PC-9 (cell line): ENCODE data around the gene PLSCR2. TPM values are rescaled to one million over a fixed set of nuclear protein-coding genes. Genes with fewer than 3 reads are reported as not detected.

ENCODE experiments used
- BruUV-seq: library from RNA; stranded (reverse); fragments of 400-500 nt; replicated peaks from 2 replicates; lab custom pipeline; 2021; lab: Mats Ljungman, UMichigan
- CTCF ChIA-PET: fragments of 300-600 bp; sonication (Branson Sonifier 250); formaldehyde crosslinking; loops from one replicate; lab custom pipeline; 2022; ENCODE audit warnings: antibody characterized with exemption; lab: Charles Lee
- POLR2A ChIA-PET: fragments of 300-600 bp; sonication (Branson Sonifier 250); formaldehyde crosslinking; loops from one replicate; lab custom pipeline; 2022; ENCODE audit warnings: antibody characterized with exemption; ENCODE audit not compliant: unreplicated experiment; lab: Charles Lee
- DNase-seq, 2 experiments: peaks; one replicate each; pipeline versions ENCODE4 v3.0.0 to v3.0.0-alpha.2; 2015 to 2022; ENCODE audit warnings: mixed read lengths in 1 of 2
- H2AFZ ChIP-seq: fragments of 200-600 bp; sonication (generic); 2 replicates; pipeline ENCODE4 v1.8.1; 2017; ENCODE audit warnings: antibody characterized with exemption
- H3F3A ChIP-seq: fragments of 200-600 bp; sonication (generic); 2 replicates; pipeline ENCODE4 v1.8.1; 2017; ENCODE audit warnings: antibody characterized with exemption, mild to moderate bottlenecking, low read depth; ENCODE audit not compliant: insufficient read depth
- H3K27ac ChIP-seq: fragments of 200-600 bp; sonication (generic); 2 replicates; pipeline ENCODE4 v1.6.1; 2016; ENCODE audit warnings: mixed run types
- H3K27me3 ChIP-seq: fragments of 200-600 bp; sonication (generic); 2 replicates; pipeline ENCODE4 v1.6.1; 2016; ENCODE audit warnings: low read depth, mixed run types; ENCODE audit not compliant: insufficient read depth
- H3K36me3 ChIP-seq: fragments of 200-600 bp; sonication (generic); 2 replicates; pipeline ENCODE4 v1.6.1; 2016; ENCODE audit warnings: low read depth, mixed run types
- H3K4me1 ChIP-seq: fragments of 200-600 bp; sonication (generic); replicated peaks from 2 replicates; pipeline ENCODE4 v1.6.1; 2016; ENCODE audit warnings: mixed run types; ENCODE audit not compliant: insufficient read depth
- H3K4me2 ChIP-seq: fragments of 200-600 bp; sonication (generic); 2 replicates; pipeline ENCODE4 v1.6.1; 2017; ENCODE audit warnings: mixed run types
- H3K4me3 ChIP-seq: fragments of 200-600 bp; sonication (generic); 2 replicates; pipeline ENCODE4 v1.6.1; 2016; ENCODE audit warnings: mixed run types
- H3K79me2 ChIP-seq: fragments of 200-600 bp; sonication (generic); 2 replicates; pipeline ENCODE4 v1.6.1; 2017; ENCODE audit warnings: low read depth, mixed run types
- H3K9me2 ChIP-seq: fragments of 200-600 bp; sonication (generic); 2 replicates; pipeline ENCODE4 v1.8.1; 2017; ENCODE audit warnings: mild to moderate bottlenecking; ENCODE audit not compliant: insufficient read depth
- H3K9me3 ChIP-seq: fragments of 200-600 bp; sonication (generic); 2 replicates; pipeline ENCODE4 v1.8.1; 2016; ENCODE audit warnings: low read depth; ENCODE audit not compliant: insufficient read depth
- H4K20me1 ChIP-seq: fragments of 200-600 bp; sonication (generic); 2 replicates; pipeline ENCODE4 v1.8.1; 2017; ENCODE audit not compliant: insufficient read depth
- EZH2 ChIP-seq: fragments of 200-600 bp; sonication (generic); IDR thresholded peaks from 2 replicates; pipeline ENCODE4 v1.8.0; 2017; ENCODE audit warnings: antibody characterized with exemption, low read depth
- intact Hi-C: fragments of 100-400 bp; cut with micrococcal nuclease; formaldehyde crosslinking; loops from one replicate; pipeline ENCODE4 v1.10.0; 2022; ENCODE audit not compliant: unreplicated experiment
- total RNA-seq: library from RNA; stranded (reverse); gene quantifications from 2 replicates; pipeline ENCODE4 v1.2.3, GENCODE V29; 2021
- TF ChIP-seq, protein P1 (sequence below): fragments of 200-600 bp; sonication (generic); conservative IDR thresholded peaks from 2 replicates; pipeline ENCODE4 v1.6.1; 2017; ENCODE audit warnings: mixed run types, antibody characterized with exemption, mild to moderate bottlenecking, moderate library complexity

Gene PLSCR2
- total RNA-seq, 1 experiment from 2014 or later: not detected

- TF ChIP-seq, protein P1, sequence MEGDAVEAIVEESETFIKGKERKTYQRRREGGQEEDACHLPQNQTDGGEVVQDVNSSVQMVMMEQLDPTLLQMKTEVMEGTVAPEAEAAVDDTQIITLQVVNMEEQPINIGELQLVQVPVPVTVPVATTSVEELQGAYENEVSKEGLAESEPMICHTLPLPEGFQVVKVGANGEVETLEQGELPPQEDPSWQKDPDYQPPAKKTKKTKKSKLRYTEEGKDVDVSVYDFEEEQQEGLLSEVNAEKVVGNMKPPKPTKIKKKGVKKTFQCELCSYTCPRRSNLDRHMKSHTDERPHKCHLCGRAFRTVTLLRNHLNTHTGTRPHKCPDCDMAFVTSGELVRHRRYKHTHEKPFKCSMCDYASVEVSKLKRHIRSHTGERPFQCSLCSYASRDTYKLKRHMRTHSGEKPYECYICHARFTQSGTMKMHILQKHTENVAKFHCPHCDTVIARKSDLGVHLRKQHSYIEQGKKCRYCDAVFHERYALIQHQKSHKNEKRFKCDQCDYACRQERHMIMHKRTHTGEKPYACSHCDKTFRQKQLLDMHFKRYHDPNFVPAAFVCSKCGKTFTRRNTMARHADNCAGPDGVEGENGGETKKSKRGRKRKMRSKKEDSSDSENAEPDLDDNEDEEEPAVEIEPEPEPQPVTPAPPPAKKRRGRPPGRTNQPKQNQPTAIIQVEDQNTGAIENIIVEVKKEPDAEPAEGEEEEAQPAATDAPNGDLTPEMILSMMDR: no peak
- no peak for TF ChIP-seq EZH2
- no peaks in the 10 kb centered on the region for H3K4me1 ChIP-seq
- CTCF ChIA-PET: no interaction called here
- no peaks in the 10 kb centered on the region for H4K20me1 ChIP-seq
- DNase-seq: no peak
- H3F3A ChIP-seq: no peaks in the 10 kb centered on the region
- H2AFZ ChIP-seq: no peak overlapping the region
- no peak overlapping the region for H3K27ac ChIP-seq
- no peak overlapping the region for H3K4me3 ChIP-seq
- POLR2A ChIA-PET: no interaction called here
- no peaks in the 10 kb centered on the region for H3K36me3 ChIP-seq
- no peak overlapping the region for H3K4me2 ChIP-seq
- intact Hi-C loops: no loop called here
- H3K9me2 ChIP-seq: peaks cover 8% of the 10 kb centered on the region
- no peaks in the 10 kb centered on the region for H3K79me2 ChIP-seq
- no TSS peak for BruUV-seq
- H3K9me3 ChIP-seq: no peaks in the 10 kb centered on the region
- no peaks in the 10 kb centered on the region for H3K27me3 ChIP-seq
Measured at GRCh38 chr3:146425341-146425740, 44.0 kb downstream of the PLSCR2 start.

DNA sequence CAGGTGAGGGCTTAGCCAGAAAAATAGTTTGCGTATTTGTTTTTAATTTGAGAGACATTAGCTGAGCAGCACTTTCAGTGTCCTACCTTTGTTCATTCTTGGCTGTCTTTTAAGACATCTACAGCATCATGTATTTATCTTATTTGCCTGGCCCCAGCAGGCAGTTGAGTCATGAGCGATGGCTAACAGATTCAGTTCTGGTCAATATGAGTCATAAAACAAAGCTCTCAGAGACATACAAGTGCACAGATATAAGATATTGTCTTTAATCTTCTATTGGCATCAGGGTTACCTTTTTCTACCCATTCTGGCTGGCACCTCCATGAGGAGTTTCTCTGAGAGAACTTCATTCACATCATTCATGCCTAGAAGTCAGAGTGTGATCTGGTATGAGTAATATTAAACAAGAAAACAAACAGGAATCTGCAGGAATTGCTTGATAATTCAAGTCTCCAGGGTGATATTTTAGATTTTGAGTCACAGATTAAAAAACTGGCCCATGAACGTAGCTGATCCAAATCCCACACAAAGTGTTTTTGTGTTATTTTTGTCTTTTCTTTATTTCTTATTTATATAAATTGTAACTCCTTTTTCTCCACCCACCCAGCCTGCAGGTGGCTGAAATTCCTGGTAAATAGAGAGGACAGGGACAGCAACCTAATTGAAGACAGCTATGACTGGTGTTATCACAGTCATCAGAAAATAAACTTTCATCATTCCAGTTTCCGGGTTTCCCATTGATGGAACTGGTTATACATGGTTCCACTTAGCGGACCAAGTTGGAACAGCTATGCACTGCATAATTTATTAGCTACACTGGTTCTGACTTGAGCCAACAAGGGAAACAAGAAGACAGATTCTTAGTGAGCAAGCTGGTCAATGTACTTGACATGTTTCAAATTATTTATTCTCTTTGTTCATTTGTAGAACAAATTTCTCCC is 47.3 kb downstream of the PLSCR2 start:
- ChIA-PET CTCF (no interaction called here), POLR2A (no interaction called here)
- H3K27ac ChIP-seq: no peak overlapping the region
- H3K36me3 ChIP-seq: no peaks in the 10 kb centered on the region
- no peak overlapping the region for H3K4me3 ChIP-seq
- H3K4me2 ChIP-seq: no peak overlapping the region
- TF ChIP-seq, protein P1: no peak
- no peak for TF ChIP-seq EZH2
- no peaks in the 10 kb centered on the region for H3K4me1 ChIP-seq
- DNase-seq: no peak
- no peaks in the 10 kb centered on the region for H4K20me1 ChIP-seq
- intact Hi-C loops: no loop called here
- H3K79me2 ChIP-seq: no peaks in the 10 kb centered on the region
- peaks cover 3% of the 10 kb centered on the region; the same call in 1 of the 2 replicates for H3K9me2 ChIP-seq
- no peaks in the 10 kb centered on the region for H3F3A ChIP-seq
- BruUV-seq: no TSS peak
- H3K27me3 ChIP-seq: no peaks in the 10 kb centered on the region
- H3K9me3 ChIP-seq: no peaks in the 10 kb centered on the region
- no peak overlapping the region; the same call in 1 of the 2 replicates for H2AFZ ChIP-seq

DNA sequence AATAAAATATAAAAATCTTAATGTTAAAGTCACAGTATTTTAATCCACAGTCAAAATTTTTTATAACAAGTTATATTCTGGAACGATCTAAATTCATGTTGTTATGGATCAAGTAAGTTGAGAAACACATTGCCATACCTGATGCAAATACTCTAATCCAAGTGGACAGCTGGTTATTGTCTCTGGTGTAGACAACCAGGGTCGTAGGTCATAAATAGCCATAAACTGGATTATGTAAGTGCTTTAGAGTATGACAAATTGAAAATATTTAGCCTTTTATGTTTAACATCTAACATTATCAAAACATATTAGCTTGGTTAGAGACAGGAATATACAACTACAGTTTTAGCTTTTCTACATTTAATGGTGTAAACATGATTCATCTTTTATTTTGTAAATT is 53.0 kb downstream of the PLSCR2 start:
- no peaks in the 10 kb centered on the region for H3K27me3 ChIP-seq
- BruUV-seq: no TSS peak
- intact Hi-C loops: no loop called here
- H3K79me2 ChIP-seq: no peaks in the 10 kb centered on the region
- H3K9me2 ChIP-seq: peaks cover 3% of the 10 kb centered on the region; the same call in 1 of the 2 replicates
- no peak for TF ChIP-seq EZH2
- TF ChIP-seq, protein P1: no peak
- H3F3A ChIP-seq: no peaks in the 10 kb centered on the region
- H3K4me3 ChIP-seq: no peak overlapping the region
- ChIA-PET POLR2A (no interaction called here), CTCF (no interaction called here)
- no peaks in the 10 kb centered on the region for H3K36me3 ChIP-seq
- no peaks in the 10 kb centered on the region for H3K4me1 ChIP-seq
- no peak overlapping the region for H3K4me2 ChIP-seq
- no peaks in the 10 kb centered on the region for H4K20me1 ChIP-seq
- H3K9me3 ChIP-seq: peaks cover 9% of the 10 kb centered on the region; the same call in 1 of the 2 replicates
- H2AFZ ChIP-seq: no peak overlapping the region
- DNase-seq: no peak
- H3K27ac ChIP-seq: no peak overlapping the region
